HG03342 (cell line): ENCODE data around the gene DMD.
"Not testable (repeated sequence)": the region's sequence is repeated elsewhere in the genome, so short reads cannot be mapped to it uniquely, and the experiment has no call there.

Experiments
- ATAC-seq: cut with Tn5 transposase; IDR thresholded peaks from one replicate; pipeline ENCODE4 v1.9.1; 2021; ENCODE audit warnings: mild to moderate bottlenecking, moderate library complexity; ENCODE audit not compliant: unreplicated experiment

Gene DMD

DNA sequence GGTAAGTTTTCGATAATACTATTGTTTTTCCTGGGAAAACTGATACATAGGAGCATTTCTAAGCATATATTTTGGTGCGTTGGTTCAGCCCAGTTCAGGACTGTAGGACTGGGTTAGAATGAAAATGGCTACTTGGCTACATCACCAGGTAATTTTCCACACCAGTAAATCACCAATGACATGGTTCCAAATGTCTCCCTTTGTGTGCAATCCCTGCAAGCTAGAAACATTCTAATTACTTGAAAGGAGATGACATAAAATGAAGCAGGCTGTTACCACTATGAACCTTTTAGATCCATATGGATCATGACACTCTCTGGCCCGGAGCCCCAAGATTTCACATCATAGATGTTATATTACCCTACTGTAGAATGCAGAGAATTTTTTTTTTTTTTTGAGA lies 1562.1 kb downstream of the DMD start:
- ATAC-seq, result no peak

DNA sequence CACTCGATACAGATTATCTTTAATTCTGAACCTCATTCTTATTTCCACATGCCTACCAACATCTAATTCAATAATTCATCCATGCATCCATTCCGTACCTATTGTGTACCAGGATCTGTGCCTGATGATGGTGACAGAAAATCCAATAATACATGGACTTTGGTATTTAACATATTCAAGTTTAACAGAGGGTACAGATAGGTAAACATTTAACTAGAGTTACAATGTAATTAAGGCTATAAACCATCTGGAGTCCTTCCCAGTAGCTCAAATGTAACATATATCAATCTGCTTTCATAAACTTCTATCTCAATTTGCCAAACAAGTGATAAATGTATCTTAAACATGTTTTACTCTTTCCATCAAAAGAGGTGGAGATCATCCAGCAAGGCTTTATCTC lies 1578.0 kb downstream of the DMD start:
- ATAC-seq, result no peak

- ATAC-seq, result no peak
Observed at GRCh38 chrX:31629195-31629594, 1582.2 kb downstream of the DMD start.

DNA sequence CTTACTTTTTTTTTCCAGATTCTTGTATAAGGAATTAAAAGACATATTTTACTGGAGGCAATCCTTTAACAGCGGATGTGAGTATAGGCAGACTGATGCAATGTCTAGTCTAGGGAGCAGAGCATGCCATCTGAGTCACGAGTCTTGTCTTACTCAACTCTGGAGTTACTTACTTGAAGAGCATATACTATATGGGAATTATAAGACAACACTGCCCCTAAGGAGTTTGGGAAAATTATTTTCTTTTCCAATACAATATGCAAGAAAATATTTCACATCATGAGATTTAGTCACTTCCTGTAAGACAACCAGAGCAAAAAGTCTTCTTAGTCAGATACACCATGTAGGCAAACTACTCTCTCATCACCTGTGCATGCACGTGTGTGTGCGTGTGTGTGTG lies 1602.2 kb downstream of the DMD start:
- ATAC-seq, result no peak

- ATAC-seq, result no peak
Observed at GRCh38 chrX:31608638-31609037, 1602.7 kb downstream of the DMD start.

GRCh38 chrX:31606771-31607170 lies 1604.6 kb downstream of the DMD start:
- no peak for ATAC-seq

- peak; percentile 81 for ATAC-seq
Observed at GRCh38 chrX:31604629-31605221, 1606.6 kb downstream of the DMD start.

DNA sequence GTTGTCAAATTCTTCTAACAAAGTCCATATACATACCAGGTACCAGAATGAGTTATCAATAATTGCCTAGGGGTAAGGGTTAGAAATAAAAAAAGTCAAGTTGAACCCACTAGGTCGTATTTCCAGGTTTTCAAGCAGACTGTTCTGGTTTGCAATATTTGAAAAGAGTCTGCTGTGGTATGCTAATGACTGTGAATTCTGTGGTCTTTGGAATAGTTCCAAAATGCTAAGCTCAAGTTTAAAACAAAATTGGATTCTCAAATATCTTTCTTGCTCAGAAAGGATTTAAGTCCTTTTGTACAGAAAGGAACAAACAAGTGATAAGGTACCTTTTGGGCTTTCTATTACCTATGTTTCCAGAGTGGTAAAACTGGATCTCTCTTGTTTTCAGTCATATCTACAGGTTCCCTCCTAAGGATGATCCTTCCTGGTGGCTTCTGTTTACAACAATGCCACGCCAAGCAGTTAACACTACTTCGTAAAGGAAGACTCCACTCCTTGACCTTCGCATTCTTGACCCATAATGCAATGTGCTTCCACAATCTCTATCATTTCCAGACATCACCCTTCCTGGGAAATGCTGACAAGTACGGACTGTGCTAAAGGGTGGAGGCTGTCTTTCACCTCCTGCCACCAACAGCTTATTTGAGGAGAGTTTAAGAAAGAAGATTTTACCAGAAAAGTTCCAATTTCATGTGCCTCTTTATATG lies 1607.8 kb downstream of the DMD start:
- ATAC-seq, result no peak

GRCh38 chrX:31600823-31601222 lies 1610.5 kb downstream of the DMD start:
- no peak for ATAC-seq

GRCh38 chrX:31593353-31593752 lies 1618.0 kb downstream of the DMD start:
- no peak for ATAC-seq

DNA sequence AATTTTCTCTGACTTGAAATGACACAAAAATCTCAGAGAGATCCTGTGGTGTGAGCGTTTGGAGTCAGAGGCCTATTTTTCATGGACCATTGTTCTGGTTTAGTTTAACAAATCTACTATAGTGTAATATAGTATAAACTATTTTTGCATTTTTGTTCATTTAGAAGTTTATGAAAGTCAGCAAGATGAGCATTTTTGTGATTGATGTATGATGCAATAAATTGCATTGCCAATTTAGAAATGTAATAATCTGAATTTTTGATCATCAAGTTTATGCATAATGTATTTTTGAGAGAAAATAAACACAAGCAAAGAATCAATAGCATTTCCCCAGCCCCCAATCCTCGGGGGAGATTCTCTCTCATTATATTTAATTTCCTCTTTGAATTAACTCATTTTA lies 1620.0 kb downstream of the DMD start:
- ATAC-seq, result no peak

- no peak for ATAC-seq
Observed at GRCh38 chrX:31590581-31591114, 1620.7 kb downstream of the DMD start.

GRCh38 chrX:31589503-31589902 lies 1621.8 kb downstream of the DMD start:
- no peak for ATAC-seq

GRCh38 chrX:31588355-31588754 lies 1623.0 kb downstream of the DMD start:
- no peak for ATAC-seq

DNA sequence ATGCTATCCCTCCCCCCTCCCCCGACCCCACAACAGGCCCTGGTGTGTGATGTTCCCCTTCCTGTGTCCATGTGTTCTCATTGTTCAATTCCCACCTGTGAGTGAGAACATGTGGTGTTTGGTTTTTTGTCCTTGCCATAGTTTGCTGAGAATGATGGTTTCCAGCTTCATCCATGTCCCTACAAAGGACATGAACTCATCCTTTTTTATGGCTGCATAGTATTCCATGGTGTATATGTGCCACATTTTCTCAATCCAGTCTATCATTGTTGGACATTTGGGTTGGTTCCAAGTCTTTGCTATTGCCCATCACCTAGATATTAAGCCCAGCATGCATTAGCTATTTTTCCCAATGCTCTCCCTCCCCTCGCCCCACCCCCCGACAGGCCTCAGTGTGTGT lies 1627.5 kb downstream of the DMD start:
- ATAC-seq, result not testable (repeated sequence)

DNA sequence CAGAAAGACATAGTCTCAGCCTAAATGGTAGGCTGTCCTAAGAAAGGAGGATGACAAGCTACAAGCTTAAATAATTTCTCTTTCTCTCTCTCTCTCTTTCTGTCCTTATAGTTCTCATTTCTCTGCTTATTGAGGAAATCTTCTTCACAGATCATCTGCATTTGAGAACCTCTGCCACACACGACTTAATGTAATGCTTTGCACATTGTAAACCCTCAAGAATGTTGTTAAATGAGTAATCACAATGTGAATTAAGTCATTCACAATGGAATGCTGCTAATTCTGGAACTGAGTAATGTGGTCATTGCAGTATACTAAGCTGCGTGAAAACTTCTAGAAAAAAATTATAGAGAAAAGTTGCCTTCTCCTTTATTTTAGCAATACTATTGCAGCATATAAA lies 1630.6 kb downstream of the DMD start:
- ATAC-seq, result no peak

- no peak for ATAC-seq
Observed at GRCh38 chrX:31580227-31580626, 1631.1 kb downstream of the DMD start.

- ATAC-seq, result no peak
Observed at GRCh38 chrX:31572360-31572759, 1639.0 kb downstream of the DMD start.

DNA sequence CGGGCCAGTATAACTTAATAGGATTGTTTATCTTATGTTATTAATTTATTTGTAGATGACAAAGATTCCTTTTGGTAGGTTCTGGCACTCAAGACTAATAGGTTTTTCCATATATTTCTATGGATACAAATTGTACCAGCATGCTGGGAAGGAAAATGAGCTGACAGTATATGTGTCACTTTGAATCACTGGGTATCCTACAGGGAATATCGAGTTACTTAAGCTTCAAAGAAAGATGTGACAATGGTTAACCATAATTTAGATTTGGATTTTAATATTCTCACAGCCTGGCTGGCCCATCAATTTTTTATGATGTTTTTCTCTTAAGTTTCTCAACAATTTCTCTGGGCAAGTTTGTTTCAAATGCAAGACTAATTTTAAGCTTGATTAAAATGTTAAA lies 1640.7 kb downstream of the DMD start:
- no peak for ATAC-seq

GRCh38 chrX:31563792-31564191 lies 1647.6 kb downstream of the DMD start:
- ATAC-seq, result no peak

DNA sequence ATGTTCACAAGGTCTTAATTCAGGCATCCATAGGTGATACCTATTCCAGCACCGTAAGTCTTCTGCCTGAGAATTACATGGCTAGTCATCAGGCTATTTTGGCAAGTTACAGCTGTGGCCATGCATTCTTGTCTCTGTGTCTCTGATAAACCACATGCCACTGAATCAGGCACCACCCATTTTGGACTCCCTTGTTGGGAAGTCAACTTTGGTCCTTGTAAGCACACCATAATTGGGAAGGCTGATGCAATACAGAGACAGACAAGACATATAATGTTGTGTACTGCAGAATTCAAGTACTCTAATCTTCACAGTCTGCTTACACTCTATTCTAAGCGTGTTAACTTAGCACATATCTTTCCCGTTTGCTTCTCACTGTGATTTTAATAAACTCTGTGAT lies 1655.8 kb downstream of the DMD start:
- ATAC-seq, result no peak

DNA sequence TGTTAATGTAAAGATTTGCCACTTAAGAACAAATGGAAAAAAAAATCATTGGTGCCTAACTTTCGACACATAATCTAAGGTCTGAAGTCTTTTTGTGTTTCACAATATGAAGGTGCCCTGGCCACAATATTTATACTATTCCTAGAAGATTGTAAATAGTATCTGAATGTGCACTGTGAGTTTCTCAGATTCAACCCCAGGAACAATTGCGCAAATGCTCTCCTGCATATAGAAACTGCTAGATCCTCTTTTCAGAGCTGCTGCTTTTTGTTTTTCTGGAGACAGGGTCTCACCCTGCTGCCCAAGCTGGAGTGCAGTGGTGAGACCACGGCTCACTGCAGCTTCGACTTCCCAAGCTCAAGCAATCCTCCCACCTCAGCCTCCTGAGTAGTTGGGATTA lies 1659.4 kb downstream of the DMD start:
- no peak for ATAC-seq

DNA sequence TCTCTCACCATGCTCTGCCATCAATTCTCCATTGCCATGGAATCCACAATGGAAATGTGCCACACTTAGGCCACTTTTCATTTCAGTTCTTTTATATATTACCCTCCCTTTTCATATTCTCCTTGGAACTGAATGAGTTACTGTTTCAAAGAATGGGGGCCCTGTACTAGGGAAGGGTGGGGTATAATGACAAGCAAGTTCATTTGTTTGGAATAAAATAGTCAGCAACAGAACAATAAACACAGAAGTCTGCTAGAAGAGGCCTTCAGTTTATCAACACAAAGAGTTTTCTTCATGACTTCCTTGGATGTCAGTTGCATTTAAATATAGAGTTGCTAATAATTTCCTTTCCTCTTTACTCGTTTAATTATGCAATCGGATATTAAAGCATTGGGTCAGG lies 1661.2 kb downstream of the DMD start:
- no peak for ATAC-seq
